Upper lobe of left lung (tissue), 6 donors: ENCODE results near the gene TNNT2. TPM values are rescaled to one million over a fixed set of nuclear protein-coding genes. Genes with fewer than 3 reads are reported as not detected.

Experiments
- ATAC-seq, 2 donors: fragments of 200-7000 bp; cut with Tn5 transposase; one replicate each; pipeline ENCODE4 v1.9.1; 2022; ENCODE audit warnings: mild to moderate bottlenecking in 2 of 2, moderate library complexity in 2 of 2; ENCODE audit not compliant: low FRiP score in 2 of 2
- DNase-seq, 2 donors: peaks; one replicate each; pipeline ENCODE4 v3.0.0-alpha.2; 2019 to 2020
- H3K27ac ChIP-seq, 4 donors: fragments of 200-600 bp; sonication (generic); one replicate each; pipeline ENCODE4 v1.5.1; 2016 to 2019
- H3K27me3 ChIP-seq, 4 donors: fragments of 200-600 bp; sonication (generic); one replicate each; pipeline ENCODE4 v1.5.1; 2017 to 2019
- H3K36me3 ChIP-seq, 4 donors: fragments of 200-600 bp; sonication (generic); one replicate each; pipeline ENCODE4 v1.5.1; 2016 to 2019
- H3K4me1 ChIP-seq, 4 donors: fragments of 200-600 bp; sonication (generic); one replicate each; pipeline ENCODE4 v1.5.1; 2018 to 2019
- H3K4me3 ChIP-seq, 4 donors: fragments of 200-600 bp; sonication (generic); one replicate each; pipeline ENCODE4 v1.5.1; 2017 to 2019; ENCODE audit warnings: mild to moderate bottlenecking in 2 of 4, moderate library complexity in 1 of 4
- H3K9me3 ChIP-seq, 4 donors: fragments of 200-600 bp; sonication (generic); one replicate each; pipeline ENCODE4 v1.5.1; 2018 to 2019
- EP300 ChIP-seq, 4 donors: sonication (generic); formaldehyde crosslinking; IDR thresholded peaks; one replicate each; pipeline ENCODE4 v1.5.1; 2017; ENCODE audit warnings: antibody characterized with exemption in 4 of 4, control low read depth in 2 of 4
- POLR2A ChIP-seq, 4 donors: fragments of 450-650 bp; IDR thresholded peaks; one replicate each; pipeline ENCODE4 v1.5.1; 2016 to 2017; ENCODE audit warnings: antibody characterized with exemption in 4 of 4, mild to moderate bottlenecking in 2 of 4
- POLR2AphosphoS5 ChIP-seq, 2 donors: sonication (generic); formaldehyde crosslinking; IDR thresholded peaks; one replicate each; pipeline ENCODE4 v1.5.1; 2017; ENCODE audit warnings: antibody characterized with exemption in 2 of 2
- WGBS, 2 donors: methylation state at CpG; one replicate each; pipeline ENCODE4 v1.1.5; 2017 to 2018; 5-methylcytosine and 5-hydroxymethylcytosine counted together
- total RNA-seq, 6 donors: library from RNA; depleted of rRNA in 4 of 6; stranded (reverse); fragments of >200 nt in 4 of 6; gene quantifications; one replicate each; pipeline versions ENCODE4 v1.1.0 to v1.2.1, GENCODE V29; 2016 to 2021
- TF ChIP-seq, protein P1 (sequence below), 6 experiments: fragments of 450-650 bp in 4 of 6; fragments of 200-600 bp in 2 of 6; sonication (generic) in 2 of 6; IDR thresholded peaks; one replicate each; pipeline ENCODE4 v1.5.1; 2016 to 2019; ENCODE audit warnings: antibody characterized with exemption in 6 of 6
- donor health status: DM: no; HTN: no; CAD: no; lungs with moderate emphysema.
- donor health status: DM: no; HTN: yes; CAD: no; lungs with severe emphysema.

Gene TNNT2
- total RNA-seq, 6 donors from 2014 or later = 2.0 to 31.4 (median 6.4) TPM

DNA sequence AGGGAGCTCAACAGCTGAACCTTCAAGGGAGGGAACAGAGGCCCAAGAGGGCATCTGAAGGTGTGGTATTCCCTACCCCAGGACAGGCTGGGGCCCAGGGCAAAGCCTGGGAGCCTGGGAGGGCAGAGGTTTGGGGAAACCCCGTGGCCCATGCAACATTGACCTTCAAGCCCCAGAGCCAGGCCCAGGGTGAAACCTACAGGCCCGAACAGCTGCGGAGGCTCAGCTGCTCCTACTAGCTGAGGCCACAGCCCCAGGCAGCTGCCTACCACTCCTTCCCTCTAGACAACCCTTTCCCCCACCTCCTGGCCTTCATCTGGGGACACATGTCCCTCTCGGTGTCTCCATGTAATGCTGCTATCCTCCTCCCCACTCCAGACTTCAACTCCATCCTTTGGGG lies 18.5 kb upstream of the TNNT2 start:
- H3K27ac ChIP-seq = no peak overlapping the region
- H3K4me3 ChIP-seq = no peak overlapping the region
- WGBS, 2 donors = 78 to 80% methylated on average over 3 to 4 of the region's 4 CpGs
- H3K9me3 ChIP-seq = no peaks in the 10 kb centered on the region
- H3K27me3 ChIP-seq = peaks cover 0 to 16% (median 6%) of the 10 kb centered on the region in 4 donors
- ATAC-seq (no peak), DNase-seq (no peak)
- peaks cover 4 to 32% (median 21%) of the 10 kb centered on the region in 4 donors for H3K4me1 ChIP-seq
- no peaks in the 10 kb centered on the region for H3K36me3 ChIP-seq
- TF ChIP-seq EP300 (IDR thresholded peaks at IDR 0.05) (no peak), POLR2A (IDR thresholded peaks at IDR 0.05) (no peak), POLR2AphosphoS5 (IDR thresholded peaks at IDR 0.05) (no peak)
- TF ChIP-seq, protein P1, sequence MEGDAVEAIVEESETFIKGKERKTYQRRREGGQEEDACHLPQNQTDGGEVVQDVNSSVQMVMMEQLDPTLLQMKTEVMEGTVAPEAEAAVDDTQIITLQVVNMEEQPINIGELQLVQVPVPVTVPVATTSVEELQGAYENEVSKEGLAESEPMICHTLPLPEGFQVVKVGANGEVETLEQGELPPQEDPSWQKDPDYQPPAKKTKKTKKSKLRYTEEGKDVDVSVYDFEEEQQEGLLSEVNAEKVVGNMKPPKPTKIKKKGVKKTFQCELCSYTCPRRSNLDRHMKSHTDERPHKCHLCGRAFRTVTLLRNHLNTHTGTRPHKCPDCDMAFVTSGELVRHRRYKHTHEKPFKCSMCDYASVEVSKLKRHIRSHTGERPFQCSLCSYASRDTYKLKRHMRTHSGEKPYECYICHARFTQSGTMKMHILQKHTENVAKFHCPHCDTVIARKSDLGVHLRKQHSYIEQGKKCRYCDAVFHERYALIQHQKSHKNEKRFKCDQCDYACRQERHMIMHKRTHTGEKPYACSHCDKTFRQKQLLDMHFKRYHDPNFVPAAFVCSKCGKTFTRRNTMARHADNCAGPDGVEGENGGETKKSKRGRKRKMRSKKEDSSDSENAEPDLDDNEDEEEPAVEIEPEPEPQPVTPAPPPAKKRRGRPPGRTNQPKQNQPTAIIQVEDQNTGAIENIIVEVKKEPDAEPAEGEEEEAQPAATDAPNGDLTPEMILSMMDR (IDR thresholded peaks at IDR 0.05) = no peak

DNA sequence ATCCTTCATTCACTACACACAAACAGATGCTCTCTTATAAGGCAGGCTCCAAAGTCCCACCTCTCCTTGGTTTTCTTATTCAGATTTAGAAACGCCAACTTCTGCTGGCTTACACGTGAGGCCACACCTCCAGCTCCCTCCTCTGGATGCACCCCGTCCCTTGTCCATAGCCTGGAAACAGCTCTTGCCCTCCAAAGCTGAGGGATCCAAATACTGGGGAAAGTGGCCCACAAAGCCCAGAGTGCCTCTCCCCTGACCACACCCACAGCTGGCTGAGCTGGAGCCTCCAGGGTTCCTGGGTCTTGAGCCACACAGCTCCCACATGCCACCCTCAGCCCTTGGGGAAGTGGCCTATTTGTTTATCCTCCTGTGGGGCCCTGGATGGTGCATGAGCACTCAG lies 17.1 kb upstream of the TNNT2 start:
- no peak overlapping the region for H3K27ac ChIP-seq
- DNase-seq = no peak
- peaks cover 4 to 24% (median 15%) of the 10 kb centered on the region in 4 donors for H3K4me1 ChIP-seq
- TF ChIP-seq POLR2A (IDR thresholded peaks at IDR 0.05) = no peak
- TF ChIP-seq, protein P1 (IDR thresholded peaks at IDR 0.05) = no peak
- peaks cover 0 to 10% (median 5%) of the 10 kb centered on the region in 4 donors for H3K27me3 ChIP-seq
- H3K36me3 ChIP-seq = no peaks in the 10 kb centered on the region
- ATAC-seq = no peak
- H3K4me3 ChIP-seq = no peak overlapping the region
- no peaks in the 10 kb centered on the region for H3K9me3 ChIP-seq
- whole genome bisulfite sequencing, 2 donors = 80 to 91% methylated on average over 3 of the region's 3 CpGs

DNA sequence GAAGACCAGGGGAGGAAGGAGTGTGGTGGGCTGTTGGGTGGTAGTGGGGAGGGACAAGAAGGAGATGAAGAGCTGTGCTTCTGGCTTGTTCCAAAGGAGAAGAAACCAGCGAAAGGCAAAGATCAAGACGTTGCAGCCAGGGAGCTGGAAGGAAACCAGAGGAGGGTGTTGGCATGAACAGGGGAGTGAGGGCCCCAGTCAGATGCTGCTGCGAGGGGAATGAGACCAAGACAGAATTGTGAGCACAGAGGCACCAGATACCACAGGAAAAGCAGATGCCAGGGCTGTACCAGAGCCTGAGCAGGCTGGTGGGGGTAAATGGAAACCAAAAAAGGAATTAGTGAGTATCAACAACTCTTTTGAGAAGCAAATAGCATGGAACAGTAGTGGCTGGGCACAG lies 15.6 kb upstream of the TNNT2 start:
- Histone ChIP-seq H3K27ac (no peak overlapping the region), H3K36me3 (no peaks in the 10 kb centered on the region), H3K4me3 (no peak overlapping the region), H3K9me3 (no peaks in the 10 kb centered on the region), H3K4me1 (peaks cover 0 to 13% (median 8%) of the 10 kb centered on the region in 4 donors), H3K27me3 (no peaks in the 10 kb centered on the region)
- ATAC-seq = no peak
- no peak for TF ChIP-seq EP300 (IDR thresholded peaks at IDR 0.05)
- TF ChIP-seq POLR2AphosphoS5 (IDR thresholded peaks at IDR 0.05) = no peak
- TF ChIP-seq, protein P1 (IDR thresholded peaks at IDR 0.05) = no peak
- no peak for TF ChIP-seq POLR2A (IDR thresholded peaks at IDR 0.05)
- 49 to 54% methylated on average over 3 of the region's 3 CpGs for WGBS, 2 donors
- DNase-seq = no peak

DNA sequence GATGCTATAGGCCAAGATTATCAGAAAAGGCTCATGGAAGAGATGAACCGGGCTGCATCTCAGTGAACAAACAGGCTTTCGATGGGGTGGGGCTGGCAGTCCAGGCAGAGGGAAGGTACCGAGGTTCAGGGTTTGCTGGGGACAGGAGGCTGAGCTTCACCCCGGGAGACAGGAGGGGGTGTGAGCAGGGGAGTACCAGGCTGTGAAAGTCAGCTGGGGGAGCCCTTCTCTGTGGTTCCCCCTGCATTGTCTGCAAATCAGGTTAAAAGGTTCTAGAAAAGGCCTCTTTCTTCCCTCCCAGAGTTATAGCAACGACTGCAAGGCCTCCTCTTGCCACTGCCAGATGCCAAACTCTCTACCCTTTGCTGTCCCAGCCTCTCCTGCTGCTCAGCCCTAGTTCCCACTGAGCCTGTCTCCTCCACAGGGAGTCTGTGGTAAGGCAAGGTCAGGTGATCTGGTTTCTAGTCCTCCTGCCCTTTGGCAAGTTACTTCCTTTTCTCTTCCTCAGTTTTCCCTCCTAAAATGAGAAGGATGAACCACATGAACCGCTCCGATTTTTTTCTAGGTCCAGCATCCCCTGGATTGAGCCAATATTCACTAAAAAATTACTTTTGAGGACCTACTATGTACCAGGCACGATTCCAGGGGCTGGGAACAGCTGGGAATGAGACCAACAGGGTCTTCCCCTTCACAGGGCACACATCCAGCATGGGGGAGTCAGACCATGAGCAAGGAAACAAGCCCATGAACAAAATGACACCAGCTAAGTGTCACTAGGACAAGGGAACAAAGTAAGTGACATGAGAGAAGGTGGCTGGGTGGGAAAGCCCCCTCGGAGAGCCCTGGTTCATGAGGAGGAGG lies 14.4 kb upstream of the TNNT2 start:
- Histone ChIP-seq H3K4me3 (no peak overlapping the region), H3K9me3 (no peaks in the 10 kb centered on the region), H3K27ac (no peak overlapping the region), H3K4me1 (peaks cover 0 to 5% (median 4%) of the 10 kb centered on the region in 4 donors), H3K27me3 (no peaks in the 10 kb centered on the region), H3K36me3 (no peaks in the 10 kb centered on the region)
- ATAC-seq = no peak
- TF ChIP-seq EP300 (IDR thresholded peaks at IDR 0.05) (no peak), POLR2AphosphoS5 (IDR thresholded peaks at IDR 0.05) (no peak), POLR2A (IDR thresholded peaks at IDR 0.05) (no peak)
- TF ChIP-seq, protein P1 (IDR thresholded peaks at IDR 0.05) = no peak
- no peak for DNase-seq
- WGBS, 2 donors = 78 to 83% methylated on average over 9 of the region's 9 CpGs

DNA sequence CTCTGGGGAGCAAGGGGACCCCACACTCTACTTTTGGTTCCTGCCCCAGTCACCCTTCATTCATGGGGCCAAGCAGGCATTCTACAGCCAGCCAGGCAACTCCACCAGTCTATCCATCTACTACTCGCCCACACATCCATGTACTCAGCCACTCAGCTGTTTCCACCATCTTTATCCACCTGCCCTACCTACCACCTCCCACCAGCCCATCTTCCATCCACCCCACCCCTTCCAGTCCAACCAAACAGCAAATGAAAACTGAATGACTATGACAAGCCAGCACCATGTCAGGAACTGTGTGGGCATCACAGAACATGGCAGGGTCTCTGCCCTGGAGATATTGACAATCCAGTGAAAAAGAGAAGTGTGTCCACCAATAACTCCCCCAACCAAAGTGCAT lies 13.7 kb upstream of the TNNT2 start:
- Histone ChIP-seq H3K4me3 (no peak overlapping the region), H3K36me3 (no peaks in the 10 kb centered on the region), H3K27ac (no peak overlapping the region), H3K4me1 (peaks cover 0 to 4% (median under 1%) of the 10 kb centered on the region in 4 donors), H3K27me3 (no peaks in the 10 kb centered on the region), H3K9me3 (no peaks in the 10 kb centered on the region)
- ATAC-seq (no peak), DNase-seq (no peak)
- WGBS, 2 donors = 88 to 95% methylated on average over 1 of the region's 1 CpG
- no peak for TF ChIP-seq EP300 (IDR thresholded peaks at IDR 0.05)
- TF ChIP-seq, protein P1 (IDR thresholded peaks at IDR 0.05) = no peak
- no peak for TF ChIP-seq POLR2A (IDR thresholded peaks at IDR 0.05)
- TF ChIP-seq POLR2AphosphoS5 (IDR thresholded peaks at IDR 0.05) = no peak
